HCT116 (cell line): ENCODE measurements around the gene FNBP1L. TPM values are rescaled to one million over a fixed set of nuclear protein-coding genes. Genes with fewer than 3 reads are reported as not detected.

Source experiments
- ATAC-seq: fragments of 200-7000 bp; cut with Tn5 transposase; 2 replicates; pipeline ENCODE4 v1.9.1; 2020; ENCODE audit warnings: mild to moderate bottlenecking, moderate library complexity
- BruUV-seq: library from RNA; stranded (reverse); fragments of 400-500 nt; replicated peaks from 2 replicates; lab custom pipeline; 2021; lab: Mats Ljungman, UMichigan
- CTCF ChIA-PET: fragments of 300-600 bp; sonication (Branson Sonifier 250); formaldehyde crosslinking; loops from one replicate; lab custom pipeline; 2021; ENCODE audit warnings: antibody characterized with exemption; lab: Charles Lee
- POLR2A ChIA-PET: fragments of 300-600, 350-600 bp; sonication (Branson Sonifier 250); formaldehyde crosslinking; loops from one replicate; lab custom pipeline; 2021; ENCODE audit warnings: antibody characterized with exemption; lab: Charles Lee
- RAD21 ChIA-PET, 2 experiments: fragments of 300-600 bp; sonication (Branson Sonifier 250); formaldehyde crosslinking; loops; one replicate each; lab custom pipeline; 2023; ENCODE audit warnings: low total read pairs in 2 of 2; ENCODE audit not compliant: uncharacterized antibody in 2 of 2, unreplicated experiment in 2 of 2, low non-redundant PET in 1 of 2; lab: Charles Lee
- DNase-seq: peaks from one replicate; pipeline ENCODE4 v3.0.0-alpha.2; 2010; ENCODE audit warnings: low read depth, low spot score
- H2AFZ ChIP-seq: fragments of 200-600 bp; shearing (Covaris generic), sonication (generic); 2 replicates; pipeline ENCODE4 v1.6.1; 2017; ENCODE audit warnings: low read depth, mixed run types, mixed read lengths, antibody characterized with exemption, low read length; ENCODE audit not compliant: poor library complexity, severe bottlenecking
- H3K27ac ChIP-seq: 2 replicates; pipeline ENCODE4 v1.5.1; 2012; ENCODE audit warnings: low read depth, low read length
- H3K27me3 ChIP-seq: fragments of 200-600 bp; sonication (generic); 2 replicates; pipeline ENCODE4 v1.6.1; 2016; ENCODE audit warnings: mixed run types, low read length, mixed read lengths; ENCODE audit not compliant: insufficient read depth
- H3K36me3 ChIP-seq, 2 experiments: fragments of 200-500 bp in 1 of 2; fragments of 200-600 bp in 1 of 2; sonication (Bioruptor generic) in 1 of 2; sonication (generic) in 1 of 2; 2 replicates each; pipeline versions ENCODE4 v1.5.1 to v1.6.1; 2014 to 2016; ENCODE audit warnings: low read length in 2 of 2, inconsistent platforms in 1 of 2, mixed read lengths in 1 of 2, mixed run types in 1 of 2; ENCODE audit not compliant: insufficient read depth in 2 of 2, control insufficient read depth in 1 of 2
- H3K4me1 ChIP-seq, 2 experiments: fragments of 200-600 bp in 1 of 2; sonication (generic) in 1 of 2; 2 replicates each; pipeline versions ENCODE4 v1.5.1 to v1.6.1; 2012 to 2017; ENCODE audit warnings: low read length in 2 of 2, inconsistent platforms in 1 of 2, mild to moderate bottlenecking in 1 of 2, mixed read lengths in 1 of 2, mixed run types in 1 of 2, moderate library complexity in 1 of 2; ENCODE audit not compliant: insufficient read depth in 2 of 2, control insufficient read depth in 1 of 2
- H3K4me2 ChIP-seq: fragments of 200-600 bp; sonication (generic); 2 replicates; pipeline ENCODE4 v1.6.1; 2017; ENCODE audit warnings: mixed run types, low read length, mixed read lengths
- H3K4me3 ChIP-seq, 2 experiments: fragments of 200-600 bp in 1 of 2; sonication (generic) in 1 of 2; replicated peaks in 1 of 2; 2 replicates each; pipeline ENCODE4 v1.5.1; 2011 to 2016; ENCODE audit warnings: low read length in 2 of 2, control low read depth in 1 of 2, low read depth in 1 of 2, mild to moderate bottlenecking in 1 of 2, mixed read lengths in 1 of 2, mixed run types in 1 of 2
- H3K79me2 ChIP-seq: fragments of 200-600 bp; sonication (generic); 2 replicates; pipeline ENCODE4 v1.6.1; 2017; ENCODE audit warnings: mild to moderate bottlenecking, mixed run types, low read length, moderate library complexity, mixed read lengths; ENCODE audit not compliant: insufficient read depth
- H3K9ac ChIP-seq: fragments of 200-600 bp; sonication (generic); 2 replicates; pipeline ENCODE4 v1.6.1; 2016; ENCODE audit warnings: low read length, mixed read lengths
- H3K9me2 ChIP-seq: fragments of 200-600 bp; sonication (generic), shearing (Covaris generic); 2 replicates; pipeline ENCODE4 v1.6.1; 2017; ENCODE audit warnings: mixed run types, mild to moderate bottlenecking, moderate library complexity; ENCODE audit not compliant: insufficient read depth
- H3K9me3 ChIP-seq, 2 experiments: fragments of 200-500 bp in 1 of 2; fragments of 200-600 bp in 1 of 2; sonication (Bioruptor generic) in 1 of 2; sonication (generic) in 1 of 2; 2 replicates each; pipeline ENCODE4 v1.6.1; 2014 to 2017; ENCODE audit warnings: low read length in 2 of 2, mixed read lengths in 2 of 2, inconsistent platforms in 1 of 2, low read depth in 1 of 2, mild to moderate bottlenecking in 1 of 2, mixed run types in 1 of 2, moderate library complexity in 1 of 2; ENCODE audit not compliant: control insufficient read depth in 1 of 2, insufficient read depth in 1 of 2
- H4K20me1 ChIP-seq: fragments of 200-600 bp; sonication (generic), shearing (Covaris generic); 2 replicates; pipeline ENCODE4 v1.6.1; 2017; ENCODE audit warnings: mixed run types, mild to moderate bottlenecking, moderate library complexity; ENCODE audit not compliant: insufficient read depth
- CBX3 ChIP-seq: IDR thresholded peaks from 2 replicates; pipeline ENCODE4 v1.6.1; 2012; ENCODE audit warnings: low read depth
- CEBPB ChIP-seq: IDR thresholded peaks from 2 replicates; pipeline ENCODE4 v1.6.1; 2012; ENCODE audit warnings: low read depth
- EGR1 ChIP-seq: IDR thresholded peaks from 2 replicates; pipeline ENCODE4 v1.6.1; 2012; ENCODE audit warnings: low read depth
- EZH2 ChIP-seq: fragments of 200-600 bp; sonication (generic); IDR thresholded peaks from 2 replicates; pipeline ENCODE4 v1.6.1; 2017; ENCODE audit warnings: antibody characterized with exemption, mixed run types
- FOSL1 ChIP-seq: IDR thresholded peaks from 2 replicates; pipeline ENCODE4 v1.6.1; 2012; ENCODE audit warnings: low read depth
- JUND ChIP-seq: IDR thresholded peaks from 2 replicates; pipeline ENCODE4 v1.6.1; 2012
- POLR2AphosphoS5 ChIP-seq: IDR thresholded peaks from 2 replicates; pipeline ENCODE4 v1.6.1; 2011; ENCODE audit warnings: mild to moderate bottlenecking, low read depth, low read length, moderate library complexity
- SIN3A ChIP-seq: IDR thresholded peaks from 2 replicates; pipeline ENCODE4 v1.6.1; 2012; ENCODE audit warnings: low read depth
- SP1 ChIP-seq: IDR thresholded peaks from 2 replicates; pipeline ENCODE4 v1.6.1; 2012; ENCODE audit warnings: low read depth
- SRF ChIP-seq: IDR thresholded peaks from 2 replicates; pipeline ENCODE4 v1.6.1; 2012; ENCODE audit warnings: low read depth
- TCF7L2 ChIP-seq: IDR thresholded peaks from 2 replicates; pipeline ENCODE4 v1.7.0; 2011; ENCODE audit warnings: borderline replicate concordance, inconsistent platforms; ENCODE audit not compliant: insufficient read depth, insufficient read length; ENCODE audit errors: extremely low read depth
- YY1 ChIP-seq: IDR thresholded peaks from 2 replicates; pipeline ENCODE4 v1.6.1; 2011; ENCODE audit warnings: low read length, low read depth, moderate library complexity, mild to moderate bottlenecking; ENCODE audit not compliant: insufficient replicate concordance; ENCODE audit errors: extremely low read depth
- ZFX ChIP-seq: fragments of 450-650 bp; IDR thresholded peaks from 2 replicates; pipeline ENCODE4 v1.6.1; 2017
- ZNF274 ChIP-seq: fragments of 200-500 bp; sonication (Bioruptor generic); IDR thresholded peaks from 2 replicates; pipeline ENCODE4 v1.6.1; 2014; ENCODE audit warnings: mild to moderate bottlenecking, low read depth, low read length, inconsistent platforms
- intact Hi-C: fragments of 100-400 bp; cut with micrococcal nuclease; formaldehyde crosslinking; loops from 2 replicates; pipeline ENCODE4 v1.10.0; 2022
- total RNA-seq: library from RNA; stranded (reverse); gene quantifications from one replicate; pipeline ENCODE4 v1.2.1, GENCODE V29; 2021; ENCODE audit not compliant: unreplicated experiment
- TF ChIP-seq, protein P1 (sequence below): IDR thresholded peaks from 2 replicates; pipeline ENCODE4 v1.6.1; 2012
- TF ChIP-seq, protein P2 (sequence below): IDR thresholded peaks from 2 replicates; pipeline ENCODE4 v1.6.1; 2012

FNBP1L gene
- total RNA-seq, 1 experiment from 2014 or later, result 26.1 TPM

DNA sequence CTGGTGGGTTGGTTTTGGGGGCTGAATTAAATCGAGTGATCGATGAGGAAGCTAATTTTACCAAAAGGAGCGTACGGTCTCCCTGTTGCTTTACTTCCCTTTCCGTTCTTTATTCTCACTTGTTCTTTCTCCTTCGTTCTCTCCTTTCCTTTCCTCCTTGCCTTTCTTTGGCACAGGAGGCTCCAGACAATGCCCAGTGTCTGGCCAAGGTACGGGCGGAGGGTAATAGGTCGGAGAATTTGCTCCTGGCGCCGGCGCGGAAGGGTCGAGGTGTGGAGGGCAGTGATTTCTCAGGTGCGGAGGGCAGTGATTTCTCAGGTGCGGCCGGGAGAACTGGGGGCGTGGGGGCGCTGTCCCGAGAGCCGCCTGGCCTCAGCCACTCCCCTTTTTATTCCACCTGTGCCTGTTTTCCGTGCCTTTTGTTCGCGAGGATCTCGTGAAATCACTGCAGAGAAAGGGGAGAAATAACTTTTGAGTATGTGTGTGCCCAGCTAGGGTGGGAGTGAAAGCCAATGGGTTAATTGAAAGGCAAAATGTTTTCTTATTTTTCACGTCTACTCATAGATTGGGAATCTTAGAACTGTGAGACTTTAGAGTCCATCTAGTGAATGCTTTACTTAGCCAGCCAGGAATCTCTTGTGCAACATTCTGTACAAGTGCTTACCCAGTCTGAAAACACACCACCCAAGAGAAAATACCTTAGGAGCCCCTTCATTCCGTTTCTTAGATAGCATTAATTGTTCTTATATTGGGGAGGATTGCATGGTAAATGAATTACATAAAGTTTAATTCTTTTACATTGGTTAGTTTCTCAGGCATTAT is 1.3 kb downstream of the FNBP1L start (continued):
- TF ChIP-seq, protein P1, sequence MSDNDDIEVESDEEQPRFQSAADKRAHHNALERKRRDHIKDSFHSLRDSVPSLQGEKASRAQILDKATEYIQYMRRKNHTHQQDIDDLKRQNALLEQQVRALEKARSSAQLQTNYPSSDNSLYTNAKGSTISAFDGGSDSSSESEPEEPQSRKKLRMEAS, result peak; percentile 67
- no peak for TF ChIP-seq CBX3
- no peak for TF ChIP-seq ZNF274
- TF ChIP-seq EZH2, result no peak

DNA sequence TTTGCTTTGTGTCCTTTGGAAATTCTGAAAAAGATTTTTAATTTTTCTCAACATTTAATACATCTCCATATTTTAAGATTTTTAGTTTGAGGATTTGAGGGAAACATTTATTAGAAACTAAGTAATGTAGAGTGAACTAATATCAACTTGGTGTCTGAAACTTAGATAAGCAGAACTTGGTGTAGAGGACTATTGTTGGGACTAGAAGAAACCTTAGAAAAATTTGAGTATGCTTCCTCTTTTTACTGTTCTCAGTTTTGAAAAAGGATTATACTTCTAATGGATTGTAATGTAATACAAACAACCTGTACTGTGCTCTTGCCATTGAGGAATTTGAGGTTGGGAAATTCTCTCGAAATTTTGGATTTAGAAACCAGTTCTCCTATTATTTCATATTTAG is 2.4 kb downstream of the FNBP1L start:
- TF ChIP-seq CBX3 (no peak), SP1 (no peak), EGR1 (no peak), POLR2AphosphoS5 (no peak), SRF (no peak), ZNF274 (no peak), SIN3A (no peak), CEBPB (no peak), JUND (no peak), ZFX (no peak), EZH2 (no peak), YY1 (no peak), TCF7L2 (no peak), FOSL1 (no peak)
- TF ChIP-seq, protein P1, result no peak
- TF ChIP-seq, protein P2, sequence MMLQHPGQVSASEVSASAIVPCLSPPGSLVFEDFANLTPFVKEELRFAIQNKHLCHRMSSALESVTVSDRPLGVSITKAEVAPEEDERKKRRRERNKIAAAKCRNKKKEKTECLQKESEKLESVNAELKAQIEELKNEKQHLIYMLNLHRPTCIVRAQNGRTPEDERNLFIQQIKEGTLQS, result no peak
- H3K4me2 ChIP-seq, result no peak overlapping the region; the same call in 1 of the 2 replicates
- H2AFZ ChIP-seq, result no peak overlapping the region
- ChIA-PET POLR2A (no interaction called here), RAD21 (no interaction called here), CTCF (no interaction called here)
- intact Hi-C loops, result no loop called here
- H3K27me3 ChIP-seq, result no peaks in the 10 kb centered on the region
- H3K9me3 ChIP-seq, result no peaks in the 10 kb centered on the region
- ATAC-seq, result no peak
- no TSS peak for BruUV-seq
- H3K79me2 ChIP-seq, result peaks cover 62% of the 10 kb centered on the region
- H3K4me3 ChIP-seq, result no peak overlapping the region
- peaks cover 11% of the 10 kb centered on the region; the same call in 1 of the 2 replicates for H4K20me1 ChIP-seq
- H3K27ac ChIP-seq, result no peak overlapping the region
- no peak overlapping the region for H3K9ac ChIP-seq
- no peaks in the 10 kb centered on the region for H3K9me2 ChIP-seq
- no peaks in the 10 kb centered on the region for H3K36me3 ChIP-seq
- no peak for DNase-seq
- peaks cover 5 to 36% of the 10 kb centered on the region in 2 experiments; a peak in 3 of 4 replicates for H3K4me1 ChIP-seq
